Measurements from ENCODE around the gene P2RX2.
A peak's percentile ranks its signal among the peaks of the same experiment; 100 is the strongest.

Gene P2RX2

DNA sequence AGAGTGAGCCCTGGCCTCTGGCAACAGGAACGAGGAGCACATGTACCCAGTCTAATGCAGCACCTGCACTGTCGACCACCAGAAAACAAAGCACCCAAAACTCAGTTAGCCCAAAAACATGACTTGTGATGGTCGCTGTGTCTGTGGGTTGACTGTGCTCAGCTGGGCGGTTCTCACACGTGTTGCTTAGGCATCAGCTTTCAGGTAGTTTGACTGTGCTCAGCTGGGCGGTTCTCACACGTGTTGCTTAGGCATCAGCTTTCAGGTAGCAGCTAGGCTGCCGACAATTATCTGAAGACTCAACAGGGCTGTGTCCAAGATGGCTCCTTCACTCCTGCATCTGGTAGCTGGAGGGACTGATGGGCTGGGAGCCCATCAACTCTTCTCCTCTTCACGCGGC, 7.0 kb upstream of the P2RX2 start:
- no peak overlapping the region for H3K9ac ChIP-seq (ENCODE audit: low read length)
- H3K4me3 ChIP-seq (ENCODE audit: low read depth, low read length) = no peak overlapping the region
- no peak overlapping the region for H3K27ac ChIP-seq (ENCODE audit: low read depth, low read length)
- H3K27me3 ChIP-seq (ENCODE audit: control insufficient read depth, insufficient read depth, low read length) = peaks cover 96% of the 10 kb centered on the region
- no peaks in the 10 kb centered on the region for H3K36me3 ChIP-seq (ENCODE audit: control insufficient read depth, insufficient read depth, low read length)
- H3K4me1 ChIP-seq (ENCODE audit: control insufficient read depth, insufficient read depth, low read length) = no peaks in the 10 kb centered on the region
- peaks cover 14% of the 10 kb centered on the region for H3K9me3 ChIP-seq (ENCODE audit: control insufficient read depth, insufficient read depth, low read depth, low read length)

DNA sequence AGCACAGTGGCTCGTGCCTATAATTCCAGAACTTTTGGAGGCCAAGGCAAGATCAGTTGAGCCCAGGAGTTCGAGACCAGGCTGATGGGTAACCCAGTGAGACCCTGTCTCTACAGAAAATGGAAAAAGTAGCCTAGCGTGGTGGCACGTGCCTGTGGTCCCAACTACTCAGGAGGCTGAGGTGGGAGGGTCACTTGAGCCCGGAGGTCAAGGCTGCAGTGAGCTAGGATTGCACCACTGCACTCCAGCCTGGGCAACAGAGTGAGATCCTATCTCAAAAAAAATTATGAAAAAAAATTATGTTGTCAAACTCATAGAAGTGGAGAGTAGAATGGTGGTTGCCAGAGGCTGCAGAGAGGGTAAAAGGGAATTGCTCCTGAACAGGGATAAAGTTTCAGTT, 4.5 kb upstream of the P2RX2 start:
- Histone ChIP-seq H3K4me3 (ENCODE audit: low read depth, low read length) (no peak overlapping the region), H3K36me3 (ENCODE audit: control insufficient read depth, insufficient read depth, low read length) (no peaks in the 10 kb centered on the region), H3K27ac (ENCODE audit: low read depth, low read length) (no peak overlapping the region), H3K27me3 (ENCODE audit: control insufficient read depth, insufficient read depth, low read length) (peaks cover 93% of the 10 kb centered on the region), H3K9me3 (ENCODE audit: control insufficient read depth, insufficient read depth, low read depth, low read length) (peaks cover 25% of the 10 kb centered on the region), H3K9ac (ENCODE audit: low read length) (no peak overlapping the region), H3K4me1 (ENCODE audit: control insufficient read depth, insufficient read depth, low read length) (no peaks in the 10 kb centered on the region)

- H3K4me3 ChIP-seq (ENCODE audit: low read depth, low read length) = no peak overlapping the region
- H3K27me3 ChIP-seq (ENCODE audit: control insufficient read depth, insufficient read depth, low read length) = peaks cover 92% of the 10 kb centered on the region
These were observed 3.6 kb upstream of the P2RX2 start for GRCh38 chr12:132614861-132615578.

GRCh38 chr12:132615579-132616038, 3.0 kb upstream of the P2RX2 start:
- H3K36me3 ChIP-seq (ENCODE audit: control insufficient read depth, insufficient read depth, low read length) = no peaks in the 10 kb centered on the region
- H3K4me1 ChIP-seq (ENCODE audit: control insufficient read depth, insufficient read depth, low read length) = no peaks in the 10 kb centered on the region
- H3K9me3 ChIP-seq (ENCODE audit: control insufficient read depth, insufficient read depth, low read depth, low read length) = peaks cover 25% of the 10 kb centered on the region
- H3K27ac ChIP-seq (ENCODE audit: low read depth, low read length) = no peak overlapping the region
- no peak overlapping the region for H3K4me3 ChIP-seq (ENCODE audit: low read depth, low read length)
- H3K27me3 ChIP-seq (ENCODE audit: control insufficient read depth, insufficient read depth, low read length) = peaks cover 92% of the 10 kb centered on the region
- H3K9ac ChIP-seq (ENCODE audit: low read length) = no peak overlapping the region

More at GRCh38 chr12:132614861-132615578, 3.6 kb upstream of the P2RX2 start:
- Histone ChIP-seq H3K9ac (ENCODE audit: low read length) (no peak overlapping the region), H3K9me3 (ENCODE audit: control insufficient read depth, insufficient read depth, low read depth, low read length) (peaks cover 25% of the 10 kb centered on the region), H3K4me1 (ENCODE audit: control insufficient read depth, insufficient read depth, low read length) (no peaks in the 10 kb centered on the region), H3K27ac (ENCODE audit: low read depth, low read length) (no peak overlapping the region), H3K36me3 (ENCODE audit: control insufficient read depth, insufficient read depth, low read length) (no peaks in the 10 kb centered on the region)

DNA sequence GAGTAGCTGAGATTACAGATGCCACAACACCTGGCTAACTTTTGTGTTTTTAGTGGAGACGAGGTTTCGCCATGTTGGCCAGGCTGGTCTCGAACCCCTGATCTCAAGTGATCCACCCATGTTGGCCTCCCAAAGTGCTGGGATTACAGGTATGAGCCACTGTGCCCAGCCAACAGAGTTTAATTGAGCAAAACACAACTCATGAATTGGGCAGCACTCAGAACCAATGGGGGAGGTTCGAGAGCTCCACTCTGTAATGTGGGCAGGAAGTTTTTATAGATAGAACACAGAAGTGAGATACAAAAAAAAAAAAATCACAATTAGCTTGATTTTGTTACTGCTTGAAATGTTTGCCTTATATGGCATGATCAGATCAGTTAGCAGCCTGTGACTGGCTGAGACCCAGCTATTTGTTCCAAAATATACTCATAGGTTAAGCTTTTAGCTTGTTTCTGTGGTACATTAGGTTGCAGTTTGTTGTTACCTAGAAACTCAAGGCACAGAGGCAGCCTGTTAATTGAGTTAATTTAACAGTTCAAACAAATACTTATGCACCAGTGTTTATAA, 1.4 kb upstream of the P2RX2 start:
- H3K9me3 ChIP-seq (ENCODE audit: control insufficient read depth, insufficient read depth, low read depth, low read length) = peaks cover 16% of the 10 kb centered on the region; the same call in 1 of the 2 replicates
- H3K27ac ChIP-seq (ENCODE audit: low read depth, low read length) = no peak overlapping the region
- H3K27me3 ChIP-seq (ENCODE audit: control insufficient read depth, insufficient read depth, low read length) = peaks cover 87% of the 10 kb centered on the region
- H3K4me3 ChIP-seq (ENCODE audit: low read depth, low read length) = no peak overlapping the region
- H3K4me1 ChIP-seq (ENCODE audit: control insufficient read depth, insufficient read depth, low read length) = no peaks in the 10 kb centered on the region
- H3K36me3 ChIP-seq (ENCODE audit: control insufficient read depth, insufficient read depth, low read length) = no peaks in the 10 kb centered on the region
- no peak overlapping the region for H3K9ac ChIP-seq (ENCODE audit: low read length)

DNA sequence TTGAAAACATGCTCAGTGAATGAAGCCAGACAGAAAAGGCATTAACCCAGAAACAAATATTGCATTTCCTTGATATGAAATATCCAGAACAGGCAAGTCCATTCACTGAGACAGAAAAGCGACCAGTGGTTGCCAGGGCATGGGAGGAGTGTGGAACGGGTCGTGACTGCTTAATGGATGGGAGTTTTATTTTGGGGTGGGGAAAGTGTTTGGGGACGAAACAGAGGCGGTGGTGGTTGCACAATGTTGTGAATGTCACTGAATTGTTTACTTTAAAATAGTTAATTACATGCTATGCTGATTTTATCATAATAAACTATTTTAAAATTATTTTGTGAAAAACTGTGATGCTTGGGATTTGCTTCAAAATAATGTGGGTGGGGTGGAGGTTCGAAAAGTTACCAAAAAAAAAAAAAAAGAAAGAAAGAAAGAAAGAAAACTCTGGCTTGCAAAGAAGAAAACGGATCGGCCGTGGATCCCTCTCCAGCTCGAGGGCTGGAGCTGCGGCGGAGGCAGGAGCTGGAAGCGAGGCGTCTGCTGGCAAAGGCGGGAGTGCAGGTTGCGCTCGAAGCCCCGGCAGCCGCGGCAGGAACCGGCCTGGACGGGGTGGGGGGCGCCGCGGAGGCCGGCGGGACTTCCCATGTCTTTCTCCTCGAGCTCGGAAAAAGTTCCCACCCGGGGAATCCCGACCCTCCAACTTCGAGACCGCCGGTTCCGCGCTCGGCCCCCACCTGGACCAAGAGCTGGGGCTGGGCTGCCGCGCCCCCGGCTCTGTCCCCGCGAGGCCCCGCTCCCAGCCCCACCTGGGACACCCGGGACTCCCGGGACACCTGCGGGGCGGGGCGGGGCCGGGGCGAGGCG, 524 bp upstream of the P2RX2 start:
- Histone ChIP-seq H3K27ac (ENCODE audit: low read depth, low read length) (no peak overlapping the region), H3K9ac (ENCODE audit: low read length) (no peak overlapping the region), H3K4me1 (ENCODE audit: control insufficient read depth, insufficient read depth, low read length) (no peaks in the 10 kb centered on the region), H3K9me3 (ENCODE audit: control insufficient read depth, insufficient read depth, low read depth, low read length) (peaks cover 16% of the 10 kb centered on the region; the same call in 1 of the 2 replicates), H3K27me3 (ENCODE audit: control insufficient read depth, insufficient read depth, low read length) (peaks cover 78% of the 10 kb centered on the region), H3K4me3 (ENCODE audit: low read depth, low read length) (peak overlapping the region; percentile 51), H3K36me3 (ENCODE audit: control insufficient read depth, insufficient read depth, low read length) (peaks cover 3% of the 10 kb centered on the region; the same call in 1 of the 2 replicates)

GRCh38 chr12:132619071-132619385, 452 bp downstream of the P2RX2 start:
- Histone ChIP-seq H3K4me1 (ENCODE audit: control insufficient read depth, insufficient read depth, low read length) (no peaks in the 10 kb centered on the region), H3K36me3 (ENCODE audit: control insufficient read depth, insufficient read depth, low read length) (peaks cover 12% of the 10 kb centered on the region), H3K27me3 (ENCODE audit: control insufficient read depth, insufficient read depth, low read length) (peaks cover 71% of the 10 kb centered on the region), H3K9ac (ENCODE audit: low read length) (no peak overlapping the region), H3K4me3 (ENCODE audit: low read depth, low read length) (no peak overlapping the region; the same call in 1 of the 2 replicates), H3K9me3 (ENCODE audit: control insufficient read depth, insufficient read depth, low read depth, low read length) (peaks cover 16% of the 10 kb centered on the region; the same call in 1 of the 2 replicates), H3K27ac (ENCODE audit: low read depth, low read length) (no peak overlapping the region)

GRCh38 chr12:132619386-132620112, 973 bp downstream of the P2RX2 start:
- Histone ChIP-seq H3K27me3 (ENCODE audit: control insufficient read depth, insufficient read depth, low read length) (peaks cover 66% of the 10 kb centered on the region), H3K4me1 (ENCODE audit: control insufficient read depth, insufficient read depth, low read length) (no peaks in the 10 kb centered on the region), H3K9me3 (ENCODE audit: control insufficient read depth, insufficient read depth, low read depth, low read length) (peaks cover 16% of the 10 kb centered on the region; the same call in 1 of the 2 replicates), H3K36me3 (ENCODE audit: control insufficient read depth, insufficient read depth, low read length) (peaks cover 17% of the 10 kb centered on the region), H3K27ac (ENCODE audit: low read depth, low read length) (no peak overlapping the region), H3K4me3 (ENCODE audit: low read depth, low read length) (no peak overlapping the region; the same call in 1 of the 2 replicates), H3K9ac (ENCODE audit: low read length) (no peak overlapping the region)

GRCh38 chr12:132620113-132620898, 1.7 kb downstream of the P2RX2 start:
- no peaks in the 10 kb centered on the region for H3K4me1 ChIP-seq (ENCODE audit: control insufficient read depth, insufficient read depth, low read length)
- peaks cover 16% of the 10 kb centered on the region; the same call in 1 of the 2 replicates for H3K9me3 ChIP-seq (ENCODE audit: control insufficient read depth, insufficient read depth, low read depth, low read length)
- no peak overlapping the region for H3K9ac ChIP-seq (ENCODE audit: low read length)
- no peak overlapping the region for H3K4me3 ChIP-seq (ENCODE audit: low read depth, low read length)
- H3K27me3 ChIP-seq (ENCODE audit: control insufficient read depth, insufficient read depth, low read length) = peaks cover 59% of the 10 kb centered on the region
- H3K27ac ChIP-seq (ENCODE audit: low read depth, low read length) = no peak overlapping the region
- peaks cover 25% of the 10 kb centered on the region for H3K36me3 ChIP-seq (ENCODE audit: control insufficient read depth, insufficient read depth, low read length)

Data from HUES6 (cell line).